IgD-negative memory B cell (primary cell): ENCODE measurements around the gene APBA3. TPM values are rescaled to one million over a fixed set of nuclear protein-coding genes. Genes with fewer than 3 reads are reported as not detected.
A peak's percentile ranks its signal among the peaks of the same experiment; 100 is the strongest.
"Not testable (repeated sequence)": the region's sequence is repeated elsewhere in the genome, so short reads cannot be mapped to it uniquely, and the experiment has no call there.

Experiments
- H3K27ac Mint-ChIP-seq, 3 donors: one replicate each; pipeline ENCODE4 v1.8.0; 2020 to 2022; ENCODE audit warnings: mild to moderate bottlenecking in 3 of 3, mixed read lengths in 3 of 3, moderate library complexity in 1 of 3
- H3K27me3 Mint-ChIP-seq: one replicate; pipeline ENCODE4 v1.8.0; 2021; ENCODE audit warnings: mixed read lengths
- H3K36me3 Mint-ChIP-seq: one replicate; pipeline ENCODE4 v1.8.0; 2020; ENCODE audit warnings: mild to moderate bottlenecking, mixed read lengths
- H3K4me1 Mint-ChIP-seq, 3 donors: one replicate each; pipeline ENCODE4 v1.8.0; 2020 to 2022; ENCODE audit warnings: mixed read lengths in 3 of 3, mild to moderate bottlenecking in 1 of 3
- H3K4me3 Mint-ChIP-seq, 4 donors: one replicate each; pipeline ENCODE4 v1.8.0; 2020 to 2022; ENCODE audit warnings: mild to moderate bottlenecking in 4 of 4, mixed read lengths in 4 of 4, moderate library complexity in 3 of 4
- H3K9me3 Mint-ChIP-seq, 3 donors: one replicate each; pipeline ENCODE4 v1.8.0; 2020 to 2021; ENCODE audit warnings: mixed read lengths in 3 of 3, mild to moderate bottlenecking in 1 of 3
- polyA plus RNA-seq: library from polyadenylated mRNA; unstranded; fragments of 300-500 nt; fragmentation: Illumina TruSeq; gene quantifications from one replicate; pipeline ENCODE4 v1.2.3, GENCODE V29; 2021

Gene APBA3
- polyA plus RNA-seq, 1 donor from 2014 or later = 36.9 TPM

GRCh38 chr19:3769494-3769893, 8.0 kb upstream of the APBA3 start:
- no peak overlapping the region for H3K4me3 Mint-ChIP-seq
- no peak overlapping the region for H3K27ac Mint-ChIP-seq
- no peaks in the 10 kb centered on the region for H3K27me3 Mint-ChIP-seq
- peaks cover 3% of the 10 kb centered on the region for H3K36me3 Mint-ChIP-seq
- no peaks in the 10 kb centered on the region for H3K9me3 Mint-ChIP-seq
- peaks cover 0 to 9% (median 3%) of the 10 kb centered on the region in 3 donors for H3K4me1 Mint-ChIP-seq

GRCh38 chr19:3768748-3769099, 7.2 kb upstream of the APBA3 start:
- H3K4me1 Mint-ChIP-seq = peaks cover 0 to 6% (median 3%) of the 10 kb centered on the region in 3 donors
- no peak overlapping the region for H3K27ac Mint-ChIP-seq
- peaks cover 3% of the 10 kb centered on the region for H3K36me3 Mint-ChIP-seq
- no peaks in the 10 kb centered on the region for H3K9me3 Mint-ChIP-seq
- H3K27me3 Mint-ChIP-seq = no peaks in the 10 kb centered on the region
- H3K4me3 Mint-ChIP-seq = no peak overlapping the region

GRCh38 chr19:3768015-3768747, 6.7 kb upstream of the APBA3 start:
- no peaks in the 10 kb centered on the region for H3K27me3 Mint-ChIP-seq
- H3K36me3 Mint-ChIP-seq = peaks cover 3% of the 10 kb centered on the region
- H3K4me1 Mint-ChIP-seq = peaks cover 0 to 7% (median 5%) of the 10 kb centered on the region in 3 donors
- H3K27ac Mint-ChIP-seq = no peak overlapping the region
- H3K4me3 Mint-ChIP-seq = peak overlapping the region in 1 of 4 donors; percentile 23
- no peaks in the 10 kb centered on the region for H3K9me3 Mint-ChIP-seq

GRCh38 chr19:3767050-3767449, 5.6 kb upstream of the APBA3 start:
- Mint-ChIP-seq H3K4me3 (no peak overlapping the region), H3K9me3 (no peaks in the 10 kb centered on the region), H3K27ac (peak overlapping the region in 1 of 3 donors; percentile 73)

GRCh38 chr19:3766520-3766919, 5.0 kb upstream of the APBA3 start:
- peak overlapping the region in 1 of 3 donors; percentile 73 for H3K27ac Mint-ChIP-seq
- no peaks in the 10 kb centered on the region for H3K9me3 Mint-ChIP-seq
- peaks cover 14 to 20% (median 14%) of the 10 kb centered on the region in 3 donors for H3K4me1 Mint-ChIP-seq
- H3K36me3 Mint-ChIP-seq = peaks cover 6% of the 10 kb centered on the region
- peaks cover 2% of the 10 kb centered on the region for H3K27me3 Mint-ChIP-seq
- peak overlapping the region in 1 of 4 donors; percentile 49 for H3K4me3 Mint-ChIP-seq

More at GRCh38 chr19:3767050-3767449, 5.6 kb upstream of the APBA3 start:
- Mint-ChIP-seq H3K27me3 (peaks cover 2% of the 10 kb centered on the region), H3K4me1 (peaks cover 9 to 15% (median 9%) of the 10 kb centered on the region in 3 donors), H3K36me3 (peaks cover 6% of the 10 kb centered on the region)

GRCh38 chr19:3765757-3766156, 4.3 kb upstream of the APBA3 start:
- not testable (repeated sequence) for H3K27ac Mint-ChIP-seq, H3K27me3 Mint-ChIP-seq, H3K4me3 Mint-ChIP-seq, H3K9me3 Mint-ChIP-seq, H3K36me3 Mint-ChIP-seq
- peaks cover 17 to 22% (median 20%) of the 10 kb centered on the region in 3 donors for H3K4me1 Mint-ChIP-seq

- Mint-ChIP-seq H3K4me3 (no peak overlapping the region), H3K27ac (no peak overlapping the region), H3K9me3 (no peaks in the 10 kb centered on the region), H3K4me1 (peaks cover 17 to 27% (median 20%) of the 10 kb centered on the region in 3 donors), H3K27me3 (peaks cover 2% of the 10 kb centered on the region), H3K36me3 (peaks cover 6% of the 10 kb centered on the region)
Observed at GRCh38 chr19:3765121-3765520, 3.6 kb upstream of the APBA3 start.

GRCh38 chr19:3762501-3763459, 1.3 kb upstream of the APBA3 start, which contains the start of gene MRPL54:
Gene MRPL54 (plus strand): TSS chr19:3762682. CDS start chr19:3762701, 19 bp downstream.
- H3K27ac Mint-ChIP-seq = peak within 1 kb of the TSS; percentile 100
- peaks cover 2% of the 10 kb centered on the region for H3K27me3 Mint-ChIP-seq
- peaks cover 3% of the 10 kb centered on the region for H3K36me3 Mint-ChIP-seq
- peaks cover 19 to 32% (median 20%) of the 10 kb centered on the region in 3 donors for H3K4me1 Mint-ChIP-seq
- H3K4me3 Mint-ChIP-seq = peak within 1 kb of the TSS; percentile 97 to 99 (median 99)
- H3K9me3 Mint-ChIP-seq = no peaks in the 10 kb centered on the region

GRCh38 chr19:3762130-3762473, 610 bp upstream of the APBA3 start:
- H3K27ac Mint-ChIP-seq = peak overlapping the region; percentile 100
- H3K4me1 Mint-ChIP-seq = peaks cover 19 to 32% (median 20%) of the 10 kb centered on the region in 3 donors
- H3K27me3 Mint-ChIP-seq = peaks cover 2% of the 10 kb centered on the region
- H3K36me3 Mint-ChIP-seq = peaks cover 3% of the 10 kb centered on the region
- H3K4me3 Mint-ChIP-seq = peak overlapping the region; percentile 97 to 99 (median 99)
- no peaks in the 10 kb centered on the region for H3K9me3 Mint-ChIP-seq

- Mint-ChIP-seq H3K27ac (peak overlapping the region; percentile 95 to 100 (median 98)), H3K4me3 (peak overlapping the region; percentile 93 to 99 (median 98)), H3K9me3 (no peaks in the 10 kb centered on the region), H3K4me1 (peaks cover 20 to 27% (median 21%) of the 10 kb centered on the region in 3 donors), H3K27me3 (peaks cover 2% of the 10 kb centered on the region), H3K36me3 (peaks cover 3% of the 10 kb centered on the region)
Observed at GRCh38 chr19:3760871-3761361, 576 bp downstream of the APBA3 start.

GRCh38 chr19:3759482-3760254, 1.8 kb downstream of the APBA3 start:
- H3K4me3 Mint-ChIP-seq = peak overlapping the region; percentile 38 to 99 (median 98)
- peaks cover 2% of the 10 kb centered on the region for H3K27me3 Mint-ChIP-seq
- peaks cover 3% of the 10 kb centered on the region for H3K36me3 Mint-ChIP-seq
- H3K27ac Mint-ChIP-seq = peak overlapping the region; percentile 63 to 100 (median 98)
- peaks cover 23 to 30% (median 27%) of the 10 kb centered on the region in 3 donors for H3K4me1 Mint-ChIP-seq
- H3K9me3 Mint-ChIP-seq = no peaks in the 10 kb centered on the region

GRCh38 chr19:3758297-3758696, 3.2 kb downstream of the APBA3 start:
- not testable (repeated sequence) for H3K27ac Mint-ChIP-seq, H3K4me3 Mint-ChIP-seq, H3K36me3 Mint-ChIP-seq, H3K9me3 Mint-ChIP-seq, H3K27me3 Mint-ChIP-seq
- H3K4me1 Mint-ChIP-seq = peaks cover 23 to 28% (median 26%) of the 10 kb centered on the region in 3 donors

- H3K27ac Mint-ChIP-seq, H3K36me3 Mint-ChIP-seq, H3K9me3 Mint-ChIP-seq, H3K27me3 Mint-ChIP-seq: not testable (repeated sequence)
- peak overlapping the region in 1 of 4 donors; percentile 38 for H3K4me3 Mint-ChIP-seq
- H3K4me1 Mint-ChIP-seq = peaks cover 19 to 23% (median 21%) of the 10 kb centered on the region in 3 donors
Observed at GRCh38 chr19:3757705-3758104, 3.8 kb downstream of the APBA3 start.

GRCh38 chr19:3753631-3754410, 7.7 kb downstream of the APBA3 start:
- peak overlapping the region in 1 of 4 donors; percentile 28 for H3K4me3 Mint-ChIP-seq
- peaks cover 2 to 10% (median 3%) of the 10 kb centered on the region in 3 donors for H3K4me1 Mint-ChIP-seq
- H3K36me3 Mint-ChIP-seq = peaks cover 9% of the 10 kb centered on the region
- no peaks in the 10 kb centered on the region for H3K9me3 Mint-ChIP-seq
- H3K27ac Mint-ChIP-seq = no peak overlapping the region
- H3K27me3 Mint-ChIP-seq = no peaks in the 10 kb centered on the region
